Measurements from ENCODE around the gene RASGRP3. TPM values are rescaled to one million over a fixed set of nuclear protein-coding genes. Genes with fewer than 3 reads are reported as not detected.
A peak's percentile ranks its signal among the peaks of the same experiment; 100 is the strongest.

The RASGRP3 gene
- total RNA-seq, 2 donors from 2014 or later: 0.73 to 21.0 TPM

DNA sequence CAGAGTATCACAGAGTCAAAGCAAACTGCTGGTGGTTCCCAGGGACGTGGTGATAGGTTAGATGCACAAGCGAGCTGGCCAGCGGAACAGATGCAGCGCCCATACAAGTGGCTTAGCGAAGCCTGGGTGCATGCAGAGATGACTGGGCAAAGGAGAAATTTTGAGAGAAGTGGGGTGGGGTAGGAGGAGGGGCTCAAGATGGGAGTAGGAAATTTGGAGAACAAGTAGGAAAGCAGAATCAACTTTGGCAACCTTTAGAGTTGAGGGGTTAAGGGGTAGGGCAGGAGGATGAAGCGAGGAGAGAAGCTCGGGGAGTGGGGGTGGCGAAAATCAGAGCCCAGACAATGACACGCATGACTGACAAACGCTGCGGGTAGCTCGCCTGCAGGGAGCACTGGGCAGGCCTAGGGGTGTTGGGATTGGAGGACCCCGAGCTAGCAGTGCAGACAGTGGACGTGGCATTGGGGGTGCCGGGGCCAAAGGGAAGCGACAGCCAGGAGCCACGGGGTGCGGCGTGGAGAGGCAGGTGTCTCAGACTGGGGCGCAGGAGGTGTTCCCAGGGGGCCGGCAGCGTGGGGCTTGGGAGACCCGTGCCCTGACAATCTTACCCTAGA, 122.2 kb downstream of the RASGRP3 start:
- under 1% methylated on average over 23 of the region's 23 CpGs for WGBS
- Histone ChIP-seq H3K27ac (peak overlapping the region; percentile 65 to 71), H3K4me1 (replicated peaks) (no peaks in the 10 kb centered on the region), H3K36me3 (no peaks in the 10 kb centered on the region), H3K4me3 (peak overlapping the region; percentile 81 to 85), H3K9me3 (no peaks in the 10 kb centered on the region), H3K27me3 (replicated peaks; ENCODE audit: insufficient read depth) (no peaks in the 10 kb centered on the region)
- no peak for DNase-seq (ENCODE audit: low spot score)
- TF ChIP-seq POLR2A (IDR thresholded peaks at IDR 0.05) (no peak), CTCF (IDR thresholded peaks at IDR 0.05) (no peak), POLR2AphosphoS5 (IDR thresholded peaks at IDR 0.05) (no peak)
- intact Hi-C loops (cut with DNase I): no loop called here

DNA sequence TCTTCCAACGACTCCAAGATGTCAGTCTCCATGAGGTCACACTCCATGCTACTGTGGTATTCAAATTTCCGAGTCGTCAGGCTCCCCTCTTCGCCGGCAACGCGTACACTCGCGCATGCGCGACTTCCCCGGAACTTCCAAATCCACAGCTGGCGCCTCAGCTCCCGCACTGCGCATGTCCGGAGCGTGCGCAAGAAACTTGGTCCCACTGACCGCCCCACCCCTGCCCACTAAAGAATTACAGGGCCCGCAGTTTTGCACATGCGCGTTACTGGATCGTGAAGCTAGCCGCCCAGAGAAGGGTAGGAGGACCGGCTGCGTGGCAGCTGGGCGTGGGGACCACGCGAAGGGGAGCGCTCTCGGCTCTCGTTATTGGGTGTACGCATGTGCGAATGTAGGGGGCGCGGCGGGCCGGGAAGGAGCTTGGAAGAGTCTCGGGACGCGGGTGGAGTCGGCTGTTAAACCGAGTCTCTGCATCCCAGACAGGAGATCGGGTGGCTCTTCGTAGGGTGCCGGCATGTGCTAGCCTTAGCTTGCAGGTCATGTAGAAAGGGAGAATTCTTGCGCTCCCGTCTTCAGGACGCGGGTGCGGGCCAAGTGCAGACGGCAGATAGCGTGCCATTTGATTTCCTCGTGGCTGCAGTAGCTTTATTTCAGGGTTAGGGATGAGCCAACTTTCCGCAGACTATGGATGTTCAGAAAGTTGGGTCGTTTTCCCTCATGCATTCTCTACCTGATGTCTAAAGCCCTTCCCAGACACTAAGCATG, 122.9 kb downstream of the RASGRP3 start, which contains the start of gene FAM98A:
TSS of gene FAM98A (minus strand) at position 125 of the 768 bp plus-strand sequence. CDS start at position 47, 78 bp downstream.
- no peaks in the 10 kb centered on the region for H3K27me3 ChIP-seq (replicated peaks; ENCODE audit: insufficient read depth)
- peak within 1 kb of the TSS; percentile 65 to 71 for H3K27ac ChIP-seq
- intact Hi-C loops (cut with DNase I): no loop called here
- TF ChIP-seq POLR2AphosphoS5 (IDR thresholded peaks at IDR 0.05) (peak; percentile 96), POLR2A (IDR thresholded peaks at IDR 0.05) (peak; percentile 51), CTCF (IDR thresholded peaks at IDR 0.05) (peak in 1 of 4 experiments; percentile 27)
- peak within 1 kb of the TSS; percentile 81 to 85 for H3K4me3 ChIP-seq
- no peaks in the 10 kb centered on the region for H3K9me3 ChIP-seq
- under 1% methylated on average over 56 of the region's 56 CpGs for WGBS
- no peaks in the 10 kb centered on the region for H3K36me3 ChIP-seq
- DNase-seq (ENCODE audit: low spot score): peak; percentile 98
- H3K4me1 ChIP-seq (replicated peaks): no peaks in the 10 kb centered on the region

DNA sequence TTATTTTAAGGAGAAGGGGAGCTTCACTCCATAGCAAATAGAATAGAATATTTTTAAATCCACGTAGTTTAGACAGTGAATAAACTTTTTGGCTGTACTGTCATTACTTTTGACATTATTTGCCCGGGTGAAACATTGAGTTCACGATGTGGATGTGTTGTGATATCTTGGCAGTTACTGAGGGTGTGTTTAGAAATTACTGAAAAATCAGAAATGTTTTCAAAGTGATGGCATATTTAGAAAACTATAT, 123.4 kb downstream of the RASGRP3 start:
- WGBS: 12% methylated on average over 3 of the region's 3 CpGs

DNA sequence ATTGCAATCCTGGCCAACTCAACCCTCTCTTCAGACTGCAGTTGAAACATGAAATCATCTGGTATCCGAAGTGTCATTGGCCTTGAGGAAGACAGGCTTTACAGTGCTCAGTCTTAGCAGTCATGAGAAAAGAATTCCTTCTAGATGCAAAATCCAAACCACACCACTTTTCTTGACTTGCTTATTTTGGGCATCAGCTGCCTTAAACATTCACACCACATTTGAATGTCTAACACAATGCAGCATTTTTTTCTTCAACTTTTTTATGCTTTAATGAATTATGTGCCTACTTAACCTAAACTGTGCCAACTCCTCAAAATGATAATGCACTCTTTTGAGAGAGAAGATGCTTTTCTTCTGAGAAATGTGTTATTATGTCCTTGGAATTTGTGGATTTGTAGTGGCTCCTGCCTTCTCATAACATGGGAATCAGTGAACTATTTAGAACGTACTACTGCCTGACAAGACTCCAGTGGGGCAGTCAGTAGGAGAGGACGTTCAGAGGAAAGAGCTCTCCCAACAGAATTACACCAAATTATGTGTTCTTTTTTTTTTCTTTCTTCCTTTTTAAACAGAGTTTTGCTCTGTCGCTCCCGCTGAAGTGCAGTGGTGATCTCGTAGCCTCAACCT, 125.9 kb downstream of the RASGRP3 start:
- H3K4me3 ChIP-seq: no peak overlapping the region
- no peak overlapping the region for H3K27ac ChIP-seq
- no peaks in the 10 kb centered on the region for H3K27me3 ChIP-seq (replicated peaks; ENCODE audit: insufficient read depth)
- intact Hi-C loops (cut with DNase I): no loop called here
- TF ChIP-seq CTCF (IDR thresholded peaks at IDR 0.05) (no peak), POLR2AphosphoS5 (IDR thresholded peaks at IDR 0.05) (no peak), POLR2A (IDR thresholded peaks at IDR 0.05) (no peak)
- no peak for DNase-seq (ENCODE audit: low spot score)
- H3K4me1 ChIP-seq (replicated peaks): no peaks in the 10 kb centered on the region
- WGBS: 88% methylated on average over 6 of the region's 6 CpGs
- H3K9me3 ChIP-seq: no peaks in the 10 kb centered on the region
- no peaks in the 10 kb centered on the region for H3K36me3 ChIP-seq

More for the DNA sequence above, 123.4 kb downstream of the RASGRP3 start:
- H3K9me3 ChIP-seq: no peaks in the 10 kb centered on the region
- H3K36me3 ChIP-seq: no peaks in the 10 kb centered on the region
- no peak for DNase-seq (ENCODE audit: low spot score)
- H3K27me3 ChIP-seq (replicated peaks; ENCODE audit: insufficient read depth): no peaks in the 10 kb centered on the region
- peak overlapping the region in 1 of 2 donors; percentile 71 for H3K27ac ChIP-seq
- intact Hi-C loops (cut with DNase I): no loop called here
- TF ChIP-seq POLR2A (IDR thresholded peaks at IDR 0.05) (no peak), CTCF (IDR thresholded peaks at IDR 0.05) (no peak)
- H3K4me1 ChIP-seq (replicated peaks): no peaks in the 10 kb centered on the region
- H3K4me3 ChIP-seq: peak overlapping the region; percentile 81 to 85
